OCI-LY7 (cell line): Measurements from ENCODE around the gene TPCN1. TPM values are rescaled to one million over a fixed set of nuclear protein-coding genes. Genes with fewer than 3 reads are reported as not detected.

Experiments used
- BruUV-seq: library from RNA; stranded (reverse); fragments of 400-500 nt; replicated peaks from 2 replicates; lab custom pipeline; 2021; lab: Mats Ljungman, UMichigan
- CTCF ChIA-PET: fragments of 300-600 bp; sonication (Branson Sonifier 250); formaldehyde crosslinking; loops from one replicate; lab custom pipeline; 2022; ENCODE audit warnings: antibody characterized with exemption; ENCODE audit not compliant: unreplicated experiment; lab: Charles Lee
- POLR2A ChIA-PET: fragments of 300-600 bp; sonication (Branson Sonifier 250); formaldehyde crosslinking; loops from one replicate; lab custom pipeline; 2022; ENCODE audit warnings: antibody characterized with exemption; lab: Charles Lee
- DNase-seq: peaks from one replicate; pipeline ENCODE4 v3.0.0-alpha.2; 2015; ENCODE audit warnings: low spot score
- H2AFZ ChIP-seq: fragments of 200-600 bp; sonication (generic), shearing (Covaris generic); 2 replicates; pipeline ENCODE4 v1.6.1; 2014; ENCODE audit warnings: mild to moderate bottlenecking, antibody characterized with exemption, low read length, moderate library complexity
- H3K27ac ChIP-seq: fragments of 200-600 bp; sonication (generic); 2 replicates; pipeline ENCODE4 v1.5.1; 2014; ENCODE audit warnings: mixed run types, low read depth, mild to moderate bottlenecking, moderate library complexity, low read length, inconsistent platforms; ENCODE audit not compliant: poor library complexity, severe bottlenecking
- H3K36me3 ChIP-seq: fragments of 200-600 bp; sonication (generic); 2 replicates; pipeline ENCODE4 v1.6.1; 2014; ENCODE audit warnings: mild to moderate bottlenecking, antibody characterized with exemption, low read length, moderate library complexity, mixed read lengths; ENCODE audit not compliant: insufficient read depth
- H3K4me1 ChIP-seq: fragments of 200-600 bp; sonication (generic); 2 replicates; pipeline ENCODE4 v1.5.1; 2014; ENCODE audit warnings: mild to moderate bottlenecking, low read length; ENCODE audit not compliant: insufficient read depth, poor library complexity, severe bottlenecking
- H3K4me2 ChIP-seq: fragments of 200-600 bp; sonication (generic); 2 replicates; pipeline ENCODE4 v1.6.1; 2014; ENCODE audit warnings: mild to moderate bottlenecking, low read length
- H3K4me3 ChIP-seq: fragments of 200-600 bp; sonication (generic); 2 replicates; pipeline ENCODE4 v1.5.1; 2014; ENCODE audit warnings: mild to moderate bottlenecking, low read depth, low read length; ENCODE audit not compliant: poor library complexity, severe bottlenecking
- H3K79me2 ChIP-seq: fragments of 200-600 bp; sonication (generic); 2 replicates; pipeline ENCODE4 v1.6.1; 2016; ENCODE audit warnings: low read depth, mild to moderate bottlenecking, low read length, moderate library complexity, mixed read lengths; ENCODE audit not compliant: insufficient read depth
- H3K9me2 ChIP-seq: fragments of 200-600 bp; sonication (generic); 2 replicates; pipeline ENCODE4 v1.6.1; 2016; ENCODE audit warnings: mild to moderate bottlenecking, low read length, mixed read lengths; ENCODE audit not compliant: insufficient read depth
- H3K9me3 ChIP-seq: fragments of 200-600 bp; sonication (generic); 2 replicates; pipeline ENCODE4 v1.6.1; 2014; ENCODE audit warnings: mild to moderate bottlenecking, mixed run types, low read length, mixed read lengths
- H4K20me1 ChIP-seq: fragments of 200-600 bp; sonication (generic); 2 replicates; pipeline ENCODE4 v1.6.1; 2014; ENCODE audit warnings: mild to moderate bottlenecking, antibody characterized with exemption, low read length, moderate library complexity, mixed read lengths; ENCODE audit not compliant: insufficient read depth
- CTCF ChIP-seq: fragments of 200-600 bp; sonication (generic); conservative IDR thresholded peaks from 2 replicates; pipeline ENCODE4 v1.5.1; 2014; ENCODE audit warnings: mild to moderate bottlenecking, antibody characterized with exemption, low read length, moderate library complexity, mixed read lengths
- EZH2phosphoT487 ChIP-seq: fragments of 200-600 bp; sonication (generic); IDR thresholded peaks from 2 replicates; pipeline ENCODE4 v1.6.1; 2018; ENCODE audit warnings: low read depth, borderline replicate concordance, mild to moderate bottlenecking, mixed run types, antibody characterized with exemption, low read length, moderate library complexity, mixed read lengths
- intact Hi-C: fragments of 100-400 bp; cut with micrococcal nuclease; formaldehyde crosslinking; loops from one replicate; pipeline ENCODE4 v1.10.0; 2022; ENCODE audit not compliant: unreplicated experiment
- total RNA-seq, 2 experiments: library from RNA; depleted of rRNA in 1 of 2; stranded (reverse); fragments of >200 nt in 1 of 2; shearing (Covaris generic) in 1 of 2; gene quantifications; 2 replicates each; pipeline ENCODE4 v1.2.3, GENCODE V29; 2014 to 2022

Gene TPCN1
- total RNA-seq, 2 experiments from 2014 or later = 96.0 to 160 TPM

- H3K79me2 ChIP-seq = no peaks in the 10 kb centered on the region
- no peak overlapping the region for H3K27ac ChIP-seq
- BruUV-seq = no TSS peak
- H4K20me1 ChIP-seq = no peaks in the 10 kb centered on the region
- no peak overlapping the region for H3K4me3 ChIP-seq
- DNase-seq = no peak
- H2AFZ ChIP-seq = no peak overlapping the region
- intact Hi-C loops = no loop called here
- no peaks in the 10 kb centered on the region for H3K9me2 ChIP-seq
- CTCF ChIA-PET = no interaction called here
- no peaks in the 10 kb centered on the region for H3K9me3 ChIP-seq
- no peak for TF ChIP-seq EZH2phosphoT487
- TF ChIP-seq CTCF = no peak
- H3K36me3 ChIP-seq = peaks cover 98% of the 10 kb centered on the region
- POLR2A ChIA-PET = no interaction called here
- no peak overlapping the region for H3K4me2 ChIP-seq
- no peaks in the 10 kb centered on the region for H3K4me1 ChIP-seq
Measured at GRCh38 chr12:113287146-113287898, 66.1 kb downstream of the TPCN1 start.

GRCh38 chr12:113287899-113288282 lies 66.6 kb downstream of the TPCN1 start:
- BruUV-seq = no TSS peak
- Histone ChIP-seq H3K27ac (no peak overlapping the region), H4K20me1 (no peaks in the 10 kb centered on the region), H2AFZ (no peak overlapping the region), H3K36me3 (peaks cover 98% of the 10 kb centered on the region), H3K4me2 (no peak overlapping the region), H3K9me3 (no peaks in the 10 kb centered on the region), H3K4me3 (no peak overlapping the region), H3K4me1 (no peaks in the 10 kb centered on the region), H3K79me2 (no peaks in the 10 kb centered on the region), H3K9me2 (no peaks in the 10 kb centered on the region)
- TF ChIP-seq EZH2phosphoT487 (no peak), CTCF (no peak)
- no peak for DNase-seq
- CTCF ChIA-PET = no interaction called here
- intact Hi-C loops = no loop called here
- POLR2A ChIA-PET = no interaction called here

- Histone ChIP-seq H3K4me3 (no peak overlapping the region), H3K27ac (no peak overlapping the region), H3K4me2 (no peak overlapping the region), H3K79me2 (no peaks in the 10 kb centered on the region), H4K20me1 (no peaks in the 10 kb centered on the region), H3K4me1 (no peaks in the 10 kb centered on the region), H3K36me3 (peaks cover 98% of the 10 kb centered on the region), H2AFZ (no peak overlapping the region), H3K9me2 (no peaks in the 10 kb centered on the region), H3K9me3 (no peaks in the 10 kb centered on the region)
- no peak for DNase-seq
- BruUV-seq = no TSS peak
- TF ChIP-seq CTCF = no peak
- TF ChIP-seq EZH2phosphoT487 = no peak
- ChIA-PET POLR2A (no interaction called here), CTCF (no interaction called here)
- intact Hi-C loops = no loop called here
Measured at GRCh38 chr12:113289361-113289760, 68.1 kb downstream of the TPCN1 start.
